ENCODE measurements around the gene CALHM3.
"Not testable (repeated sequence)": the region's sequence is repeated elsewhere in the genome, so short reads cannot be mapped to it uniquely, and the experiment has no call there.

CALHM3 gene, protein sequence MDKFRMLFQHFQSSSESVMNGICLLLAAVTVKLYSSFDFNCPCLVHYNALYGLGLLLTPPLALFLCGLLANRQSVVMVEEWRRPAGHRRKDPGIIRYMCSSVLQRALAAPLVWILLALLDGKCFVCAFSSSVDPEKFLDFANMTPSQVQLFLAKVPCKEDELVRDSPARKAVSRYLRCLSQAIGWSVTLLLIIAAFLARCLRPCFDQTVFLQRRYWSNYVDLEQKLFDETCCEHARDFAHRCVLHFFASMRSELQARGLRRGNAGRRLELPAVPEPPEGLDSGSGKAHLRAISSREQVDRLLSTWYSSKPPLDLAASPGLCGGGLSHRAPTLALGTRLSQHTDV

DNA sequence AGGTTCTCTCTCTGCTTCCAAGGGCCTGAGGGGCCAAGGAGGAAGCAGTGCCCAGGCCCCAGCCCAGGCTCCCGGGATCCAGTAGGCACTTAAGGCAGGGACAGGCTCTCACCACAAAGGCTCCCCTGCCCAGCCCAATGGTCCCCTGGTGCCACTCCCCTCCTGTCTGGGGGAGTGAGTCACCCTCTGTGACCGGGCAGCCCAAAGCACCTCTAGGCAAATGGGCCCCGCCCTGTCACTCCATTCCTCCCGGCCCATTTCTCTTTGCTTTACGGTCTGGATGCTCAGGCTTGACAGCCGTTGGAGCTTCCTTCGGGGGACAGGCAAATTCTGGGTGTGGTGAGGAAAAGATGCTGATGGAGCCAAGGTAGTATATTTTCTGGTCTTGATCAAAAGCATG is at the start of gene CALHM3:
Gene CALHM3, minus strand, starts transcription at position 106 of the 400 bp plus-strand sequence. CDS start 208 bp downstream, outside the sequence.
- no peak for DNase-seq

DNA sequence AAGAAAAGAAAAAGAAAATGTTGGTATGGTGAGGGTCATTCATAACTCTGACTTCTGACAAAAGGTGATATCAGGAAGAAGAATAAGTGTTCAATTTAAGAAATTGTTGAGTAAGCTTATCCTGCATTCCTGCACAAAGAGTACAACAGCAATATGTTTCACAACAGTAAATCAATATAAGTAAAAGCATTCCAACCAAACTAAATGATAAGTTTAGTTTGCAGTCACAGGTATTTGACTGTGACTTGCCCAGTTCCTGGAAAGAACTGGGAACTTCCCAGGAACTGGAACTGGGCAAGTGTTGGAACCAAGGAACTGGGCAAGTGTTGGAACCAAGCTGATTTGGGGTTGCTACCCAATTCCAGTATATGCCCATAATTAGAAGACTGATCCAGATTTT is 49.5 kb upstream of the CALHM3 start:
- DNase-seq: no peak

DNA sequence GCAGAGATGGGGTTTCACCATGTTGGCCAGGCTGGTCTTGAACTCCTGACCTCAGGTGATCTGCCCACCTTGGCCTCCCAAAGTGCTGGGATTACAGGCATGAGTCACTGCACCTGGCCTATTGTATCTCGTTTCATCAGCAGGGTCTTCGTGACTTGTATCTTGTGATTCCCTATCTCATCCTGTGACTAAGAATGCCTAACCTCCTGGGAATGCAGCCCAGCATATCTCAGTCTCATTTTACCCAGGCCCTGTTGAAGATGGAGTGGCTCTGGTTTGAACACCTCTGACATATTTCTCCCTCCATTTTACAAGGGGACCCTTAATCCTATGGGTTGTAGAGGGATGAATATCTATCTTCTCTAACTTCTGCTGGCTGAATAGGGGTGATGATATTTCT is 48.4 kb upstream of the CALHM3 start:
- DNase-seq: not testable (repeated sequence)

DNA sequence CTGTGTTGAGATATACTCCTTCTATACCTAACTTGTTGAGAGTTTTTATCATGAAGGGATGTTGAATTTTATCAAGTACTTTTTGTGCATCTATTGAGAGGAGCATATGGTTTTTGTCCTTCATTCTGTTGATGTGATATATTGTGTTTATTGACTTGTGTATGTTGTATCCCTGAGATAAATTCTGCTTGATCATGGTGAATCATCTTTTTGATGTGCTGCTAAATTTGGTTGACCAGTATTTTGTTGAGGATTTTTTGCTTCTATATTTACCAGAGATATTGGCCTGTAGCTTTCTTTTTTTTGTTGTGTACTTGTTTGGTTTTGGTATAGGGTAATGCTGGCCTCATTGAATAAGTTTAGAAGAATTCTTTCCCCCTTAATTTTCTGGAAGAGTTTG is 46.9 kb upstream of the CALHM3 start:
- no peak for DNase-seq

DNA sequence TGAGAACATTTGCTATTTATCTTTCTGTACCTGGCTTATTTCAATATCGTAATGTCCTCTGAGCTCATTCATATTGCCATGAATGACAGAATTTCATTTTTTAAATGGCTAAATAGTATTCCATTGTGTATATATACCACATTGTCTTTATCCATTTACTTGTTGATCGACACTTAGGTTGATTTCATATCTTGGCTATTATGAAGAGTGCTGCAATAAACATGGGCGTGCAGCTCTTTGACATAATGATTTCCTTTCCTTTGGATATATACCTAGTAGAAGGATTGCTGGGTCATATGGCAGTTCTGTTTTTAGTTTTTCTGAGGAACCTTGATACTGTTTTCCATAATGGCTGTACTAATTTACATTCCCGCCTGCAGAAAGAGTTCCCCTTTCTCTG is 44.6 kb upstream of the CALHM3 start:
- no peak for DNase-seq

DNA sequence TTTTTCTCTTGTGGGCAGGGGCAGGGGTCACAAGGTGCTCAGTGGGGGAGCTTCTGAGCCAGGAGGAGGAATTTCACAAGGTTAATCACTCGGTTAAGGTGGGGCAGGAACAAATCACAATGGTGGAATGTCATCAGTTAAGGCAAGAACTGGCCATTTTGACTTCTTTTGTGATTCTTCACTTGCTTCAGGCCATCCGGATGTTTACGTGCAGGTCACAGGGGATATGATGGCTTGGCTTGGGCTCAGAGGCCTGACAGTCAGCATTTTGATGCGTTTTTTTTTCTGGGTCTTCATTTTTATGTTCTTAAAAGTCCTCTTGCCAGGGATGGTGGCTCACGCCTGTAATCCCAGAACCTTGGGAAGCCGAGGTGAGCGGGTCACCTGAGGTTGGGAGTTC is 43.0 kb upstream of the CALHM3 start:
- not testable (repeated sequence) for DNase-seq

DNA sequence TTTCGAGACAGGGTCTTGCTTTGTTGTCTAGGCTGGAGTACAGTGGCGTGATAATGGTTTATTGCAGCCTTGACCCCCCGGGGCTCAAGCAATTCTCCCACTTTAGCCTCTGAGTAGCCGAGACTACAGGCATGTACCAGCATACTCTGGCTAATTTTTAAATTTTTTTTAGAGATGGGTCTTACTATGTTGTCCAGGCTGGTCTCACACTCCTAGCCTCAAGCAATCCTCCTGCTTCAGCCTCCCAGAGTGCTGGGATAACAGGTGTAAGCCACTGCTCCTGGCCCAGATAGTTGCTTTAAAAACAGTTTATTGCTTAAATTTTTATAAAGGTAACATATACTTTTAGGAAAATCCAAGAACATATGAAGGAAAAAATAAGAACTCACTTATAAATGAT is 40.8 kb upstream of the CALHM3 start:
- no peak for DNase-seq

DNA sequence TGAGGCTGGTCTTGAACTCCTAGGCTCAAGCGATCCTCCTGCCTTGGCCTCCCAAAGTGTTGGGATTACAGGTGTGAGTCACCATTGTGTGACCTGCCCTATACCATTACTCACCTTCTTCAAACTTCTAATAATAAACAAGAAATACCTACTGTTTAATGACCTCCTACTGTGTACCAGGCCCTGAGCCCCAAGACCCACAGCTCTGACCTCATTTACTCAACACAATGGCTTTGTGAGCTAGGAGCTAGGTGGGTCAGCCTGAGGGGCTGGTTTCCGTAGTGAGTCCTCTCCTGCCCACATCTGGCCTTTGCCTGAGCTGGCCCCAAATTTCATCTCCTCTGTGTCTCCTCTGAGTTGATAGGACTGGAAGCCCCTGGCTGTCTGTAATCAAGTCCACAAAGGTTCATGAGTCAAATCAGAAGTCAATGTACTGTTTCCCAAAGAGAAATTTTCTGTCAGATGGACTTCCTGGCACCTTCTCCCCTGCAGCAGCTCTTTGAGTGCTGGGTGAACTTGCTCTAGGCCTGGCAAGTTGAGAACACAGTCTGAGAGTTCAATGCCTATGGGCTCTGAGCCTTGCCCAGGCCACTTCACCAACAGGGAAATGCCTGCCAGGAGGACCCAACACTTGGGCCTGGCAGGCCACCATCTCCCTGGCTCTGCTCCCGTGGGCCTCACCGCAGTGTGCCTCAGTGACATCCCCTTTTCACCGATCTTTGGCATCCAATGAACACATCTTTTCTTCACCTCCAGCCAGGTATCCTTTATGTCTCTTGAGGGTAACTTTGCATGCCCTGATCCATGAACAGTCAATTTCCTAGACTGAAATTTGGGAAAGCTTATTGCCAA is 38.4 kb upstream of the CALHM3 start:
- DNase-seq: no peak

DNA sequence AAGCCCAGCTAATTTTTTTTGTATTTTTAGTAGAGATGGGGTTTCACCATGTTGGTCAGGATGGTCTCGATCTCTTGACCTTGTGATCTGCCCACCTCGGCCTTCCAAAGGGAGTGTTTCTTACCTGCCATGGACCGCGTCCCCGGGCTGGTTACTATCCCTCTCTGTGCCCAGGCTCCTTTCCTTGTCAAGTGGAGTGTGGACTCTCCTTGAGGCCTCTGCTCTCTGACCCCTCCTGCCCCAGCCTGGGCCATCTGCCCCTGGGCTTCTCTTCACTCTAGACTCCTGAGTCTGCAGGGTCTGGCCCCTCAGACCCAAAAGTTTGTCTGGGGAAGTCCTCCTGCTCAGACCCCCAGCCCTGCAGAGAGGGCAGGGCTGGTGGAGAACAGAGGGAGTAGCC is 35.2 kb upstream of the CALHM3 start:
- DNase-seq: no peak

DNA sequence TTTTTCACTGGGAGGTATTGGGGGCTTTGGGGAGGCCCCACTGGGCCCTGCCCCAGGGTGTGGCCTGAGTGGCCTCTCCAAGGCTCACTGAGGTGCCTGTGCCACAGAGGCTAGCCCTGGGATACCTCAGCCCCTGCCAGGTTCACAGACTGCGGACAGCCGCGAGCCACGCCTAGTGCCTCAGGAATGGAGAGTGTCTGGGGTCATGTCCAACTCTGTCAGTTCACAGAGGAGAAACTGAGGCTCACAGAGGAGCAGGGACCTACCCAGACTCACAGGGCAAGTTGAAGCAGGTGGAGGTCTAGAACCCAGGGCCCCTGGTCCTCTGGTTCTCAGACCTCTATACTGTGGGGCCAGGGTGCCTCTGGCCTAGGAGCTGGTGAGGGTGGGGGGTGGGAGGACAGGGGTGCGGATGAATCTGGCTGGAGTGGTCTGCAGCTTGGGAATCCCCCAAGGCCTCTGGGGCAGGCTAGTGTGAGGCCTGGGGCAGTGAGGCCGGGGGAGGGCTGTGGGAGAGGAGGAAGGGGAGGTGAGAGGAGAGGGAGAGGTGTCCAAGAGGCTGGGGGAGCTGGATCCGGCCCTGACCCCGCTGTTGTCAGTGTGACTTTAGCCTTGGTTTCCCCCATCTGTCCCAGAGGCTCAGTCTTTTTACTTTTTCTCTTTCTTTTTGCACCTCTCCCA is 34.5 kb upstream of the CALHM3 start:
- no peak for DNase-seq

DNA sequence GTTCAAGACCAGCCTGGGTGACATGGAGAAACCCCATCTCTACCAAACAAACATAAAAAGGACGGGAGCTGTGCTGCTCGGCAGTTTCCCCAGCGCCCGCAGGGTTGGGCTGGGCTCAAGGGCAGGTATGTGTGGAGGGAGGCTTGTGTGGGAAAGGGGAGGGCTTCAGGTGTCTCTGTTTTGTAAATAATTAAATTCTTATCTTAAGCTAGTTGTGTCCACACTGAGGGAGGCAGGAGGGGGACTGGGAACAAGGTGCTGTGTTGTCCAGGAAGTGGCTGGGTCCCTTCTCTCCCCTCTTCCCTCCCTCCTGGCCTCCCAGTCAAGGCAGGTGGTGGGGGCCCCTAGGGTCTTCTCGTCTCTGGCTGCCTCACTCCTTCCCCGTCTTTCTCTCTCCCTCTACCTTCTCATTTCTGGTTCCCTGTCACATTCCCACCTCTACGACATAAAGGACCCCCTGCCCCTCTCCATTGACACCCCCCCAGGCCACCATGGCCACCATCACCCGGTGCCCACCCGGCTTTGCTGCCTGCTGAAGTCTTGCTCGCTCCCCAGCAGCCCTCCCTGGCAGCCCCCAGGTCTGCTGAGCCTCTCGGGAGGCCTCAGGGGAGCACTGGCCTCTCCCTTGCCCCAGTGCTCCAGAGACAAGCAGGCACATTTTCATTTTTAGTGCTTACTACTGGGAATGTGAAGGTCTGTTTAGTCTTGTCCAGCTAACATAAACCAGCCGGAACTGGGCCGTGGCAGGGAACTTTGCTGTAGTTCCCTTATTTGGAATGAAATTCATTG is 33.7 kb upstream of the CALHM3 start:
- DNase-seq: no peak

DNA sequence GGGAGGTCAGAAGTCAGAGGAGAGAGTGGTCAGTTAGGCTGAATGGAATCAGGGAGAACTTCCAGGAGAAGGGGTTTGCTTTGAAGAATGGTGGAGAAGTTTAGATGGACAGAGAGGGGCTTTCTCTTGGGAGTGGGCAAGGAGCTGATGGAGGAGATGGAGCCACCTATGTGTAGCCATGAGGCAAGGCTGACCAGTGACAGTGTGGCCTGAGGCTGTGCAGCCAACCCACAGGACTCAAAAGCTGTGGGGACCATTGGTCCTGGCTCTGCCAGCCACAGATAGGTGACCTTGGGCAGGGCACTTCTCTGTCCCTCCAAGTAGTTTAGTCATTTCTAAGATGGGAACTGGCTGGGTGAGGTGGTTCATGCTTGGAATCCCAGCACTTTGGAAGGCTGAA is 33.1 kb upstream of the CALHM3 start:
- DNase-seq: no peak

DNA sequence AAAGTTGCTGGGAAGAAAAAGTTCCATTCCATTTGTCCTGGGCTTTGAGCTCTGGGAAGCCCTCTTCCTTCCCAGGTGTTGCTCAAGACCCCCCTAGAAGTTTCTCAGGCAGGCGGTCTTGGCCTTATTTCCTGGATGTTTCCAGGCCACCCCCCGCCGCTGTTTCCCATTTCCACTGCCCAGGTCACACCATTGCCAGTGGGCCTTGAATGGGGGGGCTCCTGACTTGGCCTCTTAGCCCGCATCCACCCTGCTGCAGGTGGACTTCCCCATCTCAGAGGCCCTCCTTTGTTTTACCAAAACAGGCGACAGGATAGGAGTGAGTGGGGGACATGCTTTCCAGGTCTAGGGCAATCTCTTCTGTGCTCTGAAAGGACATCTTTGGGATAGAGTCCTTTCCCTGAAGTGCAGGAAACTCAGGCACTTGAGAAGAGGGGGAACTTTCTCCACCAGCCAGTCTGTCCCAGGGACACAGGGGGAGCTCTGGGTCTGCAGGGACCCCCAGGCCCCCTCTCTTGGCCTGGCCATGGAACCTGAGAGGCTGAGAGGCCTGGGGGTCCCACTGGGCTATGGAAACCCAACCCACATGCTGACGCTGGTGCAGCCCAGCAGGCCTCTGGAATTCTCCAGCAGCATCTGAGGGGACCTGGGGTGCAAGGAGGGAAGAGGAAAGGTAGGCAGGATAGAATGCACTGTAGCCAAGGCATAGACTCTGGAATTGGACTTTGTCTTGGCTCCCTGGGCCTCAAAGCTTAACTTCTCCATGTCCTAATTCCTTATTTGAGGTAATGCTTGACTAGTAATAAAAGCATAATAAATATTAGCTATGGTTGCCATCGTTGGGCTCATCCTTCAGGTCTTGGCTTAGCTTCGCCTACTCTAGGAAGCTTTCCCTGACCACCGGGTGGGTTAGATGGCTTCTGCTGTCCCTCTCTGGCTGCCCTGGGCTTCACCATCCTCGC is 32.0 kb upstream of the CALHM3 start:
- DNase-seq: no peak

DNA sequence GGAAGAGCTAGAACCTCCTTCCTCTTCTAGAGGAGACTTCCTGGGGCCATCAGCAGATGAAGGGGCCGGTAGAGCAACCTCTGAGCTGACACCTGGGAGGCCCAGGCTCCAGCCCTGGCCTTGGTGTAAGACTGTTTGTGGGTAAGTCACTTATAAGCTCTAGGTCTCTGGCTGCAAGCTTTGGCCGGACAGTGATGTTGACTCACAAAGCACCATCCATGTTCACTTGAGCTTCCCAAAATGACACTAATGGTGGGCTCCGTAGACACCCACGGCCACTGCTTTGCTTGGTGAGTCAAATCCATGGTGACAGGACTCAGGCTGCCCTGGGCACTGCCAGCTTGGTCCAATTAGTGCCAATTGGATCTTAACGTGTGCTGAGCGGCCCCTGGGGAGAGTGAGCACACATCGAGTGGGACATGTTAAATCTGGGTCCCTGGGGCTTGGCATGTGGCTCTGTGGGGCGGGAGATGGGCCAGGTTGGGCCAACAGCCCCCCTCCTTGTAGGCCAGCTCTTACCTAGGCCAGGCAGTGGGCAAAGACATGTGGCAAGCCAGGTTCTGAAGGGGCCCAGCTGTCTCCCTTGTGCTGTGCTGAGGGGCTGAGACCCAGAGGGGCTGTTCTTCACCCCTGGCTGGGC is 31.1 kb upstream of the CALHM3 start:
- DNase-seq: no peak

DNA sequence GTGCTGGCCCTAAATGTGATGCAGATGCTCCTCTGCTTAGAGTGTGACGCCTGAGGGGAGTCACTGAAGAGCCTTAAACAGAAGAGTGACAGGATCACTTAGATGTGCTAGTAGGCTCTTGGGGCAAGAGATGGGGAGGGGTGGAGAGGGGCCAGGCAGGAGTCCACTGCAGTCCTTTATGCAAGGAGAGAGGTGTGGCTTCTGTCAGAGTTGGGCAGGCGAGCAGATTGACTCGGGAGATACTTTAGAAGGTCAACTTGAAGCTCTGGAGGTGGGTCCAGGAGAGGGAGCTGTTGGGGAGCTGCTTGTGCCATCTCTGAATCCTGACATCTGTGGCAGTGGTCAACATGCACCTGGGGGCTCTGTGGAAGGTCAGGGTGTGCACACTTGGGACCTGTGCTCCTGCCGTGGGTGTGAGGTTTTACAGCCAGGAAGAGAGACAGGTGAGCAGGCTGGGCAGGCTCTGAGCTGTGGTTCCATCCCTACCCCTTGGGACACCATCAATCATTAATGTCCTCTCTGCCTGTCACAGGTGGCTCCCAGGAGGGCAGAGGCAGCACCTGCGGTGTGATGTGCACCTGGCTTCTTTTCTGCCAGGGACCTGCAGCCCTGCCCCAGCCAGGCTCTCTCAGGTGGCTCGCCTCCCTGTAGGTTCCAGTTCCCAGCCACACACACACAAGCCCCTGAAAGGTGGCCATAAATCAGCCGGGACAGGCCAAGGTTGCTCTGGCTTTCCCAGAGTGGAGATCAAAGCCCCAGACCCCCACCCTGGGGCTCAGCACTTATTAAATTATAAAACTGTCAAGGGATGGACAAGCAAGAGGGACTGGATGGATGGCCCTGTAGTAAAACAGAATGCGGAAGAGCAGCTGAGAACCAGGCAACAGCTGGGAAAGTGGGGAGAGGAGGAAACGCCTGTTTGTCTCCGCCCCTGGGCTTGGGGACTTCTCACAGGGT is 28.5 kb upstream of the CALHM3 start:
- no peak for DNase-seq

DNA sequence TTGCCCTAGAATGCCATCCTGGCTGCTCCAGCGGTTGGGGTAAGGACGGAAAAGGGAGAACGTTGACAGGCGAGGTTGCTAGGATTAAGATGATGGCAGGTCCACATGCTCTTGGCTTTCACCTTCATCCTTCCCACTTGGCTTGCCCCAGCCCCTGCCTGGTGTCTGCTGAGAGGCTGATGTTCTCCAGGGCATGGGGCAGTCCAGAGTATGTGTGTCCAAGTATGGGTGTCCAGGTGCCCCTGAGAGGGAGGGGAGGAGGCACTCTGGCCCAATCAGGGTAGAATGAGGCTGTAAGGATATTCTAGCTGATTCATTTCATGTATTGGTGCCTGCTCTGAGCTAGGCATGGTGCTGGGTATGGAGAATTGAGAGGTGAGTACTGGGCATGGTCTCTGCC is 27.0 kb upstream of the CALHM3 start:
- DNase-seq: no peak

DNA sequence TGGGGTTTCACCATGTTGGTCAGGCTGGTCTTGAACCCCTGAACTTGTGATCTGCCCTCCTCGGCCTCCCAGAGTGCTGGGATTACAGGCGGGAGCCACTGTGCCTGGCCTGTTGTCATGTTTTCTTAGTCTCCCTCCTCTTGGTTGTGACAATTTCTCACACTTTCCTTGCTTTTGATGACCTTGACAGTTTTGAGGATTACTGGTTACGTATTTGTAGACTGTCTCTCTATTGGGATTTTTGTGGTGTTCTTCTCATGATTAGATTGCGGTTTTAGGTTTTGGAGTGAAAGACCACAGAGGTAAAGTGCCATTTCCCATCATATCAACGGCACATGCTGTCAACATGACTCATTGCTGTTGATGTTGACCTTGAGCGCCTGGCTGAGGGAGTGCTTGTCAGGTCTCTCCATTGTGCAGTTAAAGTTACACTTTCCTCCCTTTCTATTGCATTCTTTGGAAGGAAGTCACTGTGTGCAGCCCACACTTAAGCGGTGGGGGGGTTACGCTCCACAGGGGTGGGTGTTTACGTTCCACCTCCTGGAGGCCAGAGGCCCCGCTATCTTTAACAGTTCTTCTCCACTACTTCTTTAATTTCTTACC is 25.2 kb upstream of the CALHM3 start:
- DNase-seq: peak; percentile 41

DNA sequence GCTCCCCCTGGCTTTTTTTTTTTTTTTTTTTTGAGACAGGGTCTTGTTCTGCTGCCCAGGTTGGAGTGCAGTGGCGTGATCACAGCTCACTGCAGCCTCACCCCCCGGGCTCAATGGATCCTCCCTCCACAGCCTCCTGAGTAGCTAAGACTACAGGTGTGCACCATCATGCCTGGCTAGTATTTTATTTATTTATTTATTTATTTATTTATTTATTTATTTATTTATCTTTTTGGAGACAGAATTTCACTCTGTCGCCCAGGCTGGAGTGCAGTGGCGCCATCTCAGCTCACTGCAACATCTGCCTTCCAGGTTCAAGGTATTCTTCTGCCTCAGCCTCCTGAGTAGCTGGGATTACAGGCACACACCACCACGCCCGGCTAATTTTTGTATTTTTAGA is 24.7 kb upstream of the CALHM3 start:
- not testable (repeated sequence) for DNase-seq

All from CD4-positive, alpha-beta T cell treated with Interleukin-12 subunit alpha and Interleukin-12 subunit beta, for 1 hour (primary cell).